22Rv1 (cell line): ENCODE measurements around the gene SEMA7A.

Source experiments
- CTCF ChIP-seq: fragments of 450-650 bp; IDR thresholded peaks from 2 replicates; pipeline ENCODE4 v1.5.1; 2017; ENCODE audit warnings: mild to moderate bottlenecking
- ZFX ChIP-seq: fragments of 450-650 bp; IDR thresholded peaks from 2 replicates; pipeline ENCODE4 v1.6.1; 2017; ENCODE audit warnings: antibody characterized with exemption, borderline replicate concordance

GRCh38 chr15:74470631-74471395 lies 37.1 kb upstream of the SEMA7A start:
- TF ChIP-seq CTCF (no peak), ZFX (no peak)
